Left renal pelvis (tissue), 4 donors: ENCODE data around the gene VWDE. TPM values are rescaled to one million over a fixed set of nuclear protein-coding genes. Genes with fewer than 3 reads are reported as not detected.
"Not testable (repeated sequence)": the region's sequence is repeated elsewhere in the genome, so short reads cannot be mapped to it uniquely, and the experiment has no call there.

ENCODE experiments used
- DNase-seq, 4 donors: peaks; one replicate each; pipeline ENCODE4 v3.0.0-alpha.2; 2013; ENCODE audit warnings: low read depth in 4 of 4, low spot score in 3 of 4
- polyA plus RNA-seq, 4 donors: library from polyadenylated mRNA; unstranded; fragments of 120-200 nt; gene quantifications; one replicate each; pipeline ENCODE4 v1.2.1, GENCODE V29; 2013; ENCODE audit not compliant: insufficient read length in 4 of 4

VWDE gene
- polyA plus RNA-seq: 10 to 100 TPM in 1 of 4 donors, 1 to 10 TPM in 3; 4.4 to 20.9 (median 5.6) TPM

DNA sequence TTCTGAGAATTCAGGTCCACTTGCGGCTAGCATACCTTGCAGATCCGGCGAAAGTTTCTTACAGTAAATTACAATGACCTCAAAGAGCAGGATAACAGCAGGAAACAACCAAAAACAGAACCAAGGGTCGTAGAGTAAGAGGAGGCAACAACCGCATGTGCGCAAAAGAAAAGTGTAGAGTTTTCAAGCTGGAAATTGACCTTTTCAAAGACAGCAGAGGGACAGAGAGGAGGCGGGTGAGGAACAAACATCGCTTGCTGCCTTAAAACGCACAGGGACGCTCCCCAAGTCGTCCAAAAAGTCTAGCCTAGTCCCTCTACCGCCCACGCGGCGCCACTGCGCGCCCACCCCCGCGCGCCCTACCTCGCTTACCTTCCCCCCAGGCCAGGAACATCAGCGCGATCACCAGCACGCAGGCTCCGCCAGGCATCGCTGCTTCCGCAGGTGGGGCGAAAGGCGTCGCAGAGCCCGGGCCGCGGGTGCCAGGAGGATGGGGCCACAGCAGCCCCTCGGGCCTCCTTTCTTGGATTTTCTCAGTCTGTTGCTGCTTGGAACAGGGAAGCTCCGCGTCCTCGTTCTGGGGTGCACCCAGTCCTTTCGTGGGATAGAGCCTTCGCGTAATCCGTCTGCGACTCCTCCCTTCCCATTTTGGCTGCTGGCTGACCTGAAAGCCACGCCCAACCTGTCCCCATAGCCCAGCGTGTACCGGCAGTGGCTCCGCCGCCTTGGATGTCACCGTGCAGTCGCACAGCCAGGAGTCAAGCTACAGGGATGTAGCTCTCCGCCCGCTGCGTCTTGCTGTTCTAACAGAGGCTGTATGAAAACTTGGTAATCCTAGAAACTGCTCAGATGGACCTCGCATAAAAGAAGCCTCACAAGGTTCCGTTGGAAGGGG, at the start of gene VWDE:
TSS of gene VWDE (minus strand) at position 579 of the 895 bp plus-strand sequence. CDS start at position 430, 149 bp downstream.
- DNase-seq: peak; percentile 29 to 41 (median 34)

DNA sequence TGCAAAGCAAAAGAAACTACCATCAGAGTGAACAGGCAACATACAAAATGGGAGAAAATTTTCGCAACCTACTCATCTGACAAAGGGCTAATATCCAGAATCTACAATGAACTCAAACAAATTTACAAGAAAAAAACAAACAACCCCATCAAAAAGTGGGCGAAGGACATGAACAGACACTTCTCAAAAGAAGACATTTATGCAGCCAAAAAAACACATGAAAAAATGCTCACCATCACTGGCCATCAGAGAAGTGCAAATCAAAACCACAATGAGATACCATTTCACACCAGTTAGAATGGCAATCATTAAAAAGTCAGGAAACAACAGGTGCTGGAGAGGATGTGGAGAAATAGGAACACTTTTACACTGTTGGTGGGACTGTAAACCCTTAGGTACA, 49.5 kb upstream of the VWDE start:
- DNase-seq: not testable (repeated sequence)

GRCh38 chr7:12450615-12451014, 47.0 kb upstream of the VWDE start:
- no peak for DNase-seq

- DNase-seq: no peak
Observed at GRCh38 chr7:12444785-12445184, 41.1 kb upstream of the VWDE start.

- no peak for DNase-seq
Observed at GRCh38 chr7:12440229-12440628, 36.6 kb upstream of the VWDE start.

GRCh38 chr7:12436896-12437535, 33.4 kb upstream of the VWDE start:
- no peak for DNase-seq

DNA sequence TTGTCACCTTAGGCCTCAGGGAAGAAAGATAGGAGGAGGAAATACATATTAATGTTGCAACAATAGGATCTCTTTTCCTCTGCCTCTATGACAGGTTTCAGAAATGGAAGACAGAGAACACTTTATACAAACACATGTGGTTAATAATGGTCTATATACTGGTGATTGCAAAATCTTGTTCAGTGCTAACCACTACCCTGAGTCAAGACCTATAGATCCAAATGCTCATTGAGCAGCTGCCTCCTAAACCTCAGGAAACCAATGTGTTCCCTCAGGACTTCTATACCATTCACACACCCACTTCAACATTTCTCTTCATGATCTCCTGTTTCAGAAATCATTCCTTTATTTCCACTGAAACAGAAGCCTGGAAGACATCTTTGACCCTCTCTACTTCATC, 32.5 kb upstream of the VWDE start:
- no peak for DNase-seq

- DNase-seq: no peak
Observed at GRCh38 chr7:12434012-12434642, 30.5 kb upstream of the VWDE start.

DNA sequence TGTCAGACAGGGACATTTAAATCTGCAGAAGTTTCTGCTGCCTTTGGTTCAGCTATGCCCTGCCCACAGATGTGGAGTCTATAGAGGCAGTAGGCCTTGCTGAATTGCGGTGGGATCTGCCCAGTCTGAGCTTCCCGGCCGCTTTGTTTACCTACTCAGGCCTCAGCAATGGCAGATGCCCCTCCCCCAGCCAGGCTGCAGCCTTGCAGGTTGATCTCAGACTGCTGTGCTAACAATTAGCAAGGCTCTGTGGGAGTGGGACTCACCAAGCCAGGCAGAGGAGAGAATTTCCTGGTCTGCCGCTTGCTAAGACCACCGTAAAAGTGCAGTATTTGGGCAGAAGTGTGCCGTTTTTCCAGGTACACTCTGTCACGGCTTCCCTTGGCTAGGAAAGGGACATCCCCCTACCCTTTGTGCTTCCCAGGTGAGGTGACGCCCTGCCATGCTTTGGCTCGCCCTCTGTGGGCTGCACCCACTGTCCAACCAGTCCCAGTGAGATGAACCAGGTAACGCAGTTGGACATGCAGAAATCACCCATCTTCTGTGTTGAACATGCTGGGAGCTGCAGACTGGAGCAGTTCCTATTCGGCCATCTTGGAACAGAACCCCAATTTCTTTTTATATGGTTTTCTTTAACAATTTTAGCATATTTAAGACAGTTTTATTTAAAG, 28.4 kb upstream of the VWDE start:
- no peak for DNase-seq

GRCh38 chr7:12425311-12425710, 21.6 kb upstream of the VWDE start:
- DNase-seq: no peak

DNA sequence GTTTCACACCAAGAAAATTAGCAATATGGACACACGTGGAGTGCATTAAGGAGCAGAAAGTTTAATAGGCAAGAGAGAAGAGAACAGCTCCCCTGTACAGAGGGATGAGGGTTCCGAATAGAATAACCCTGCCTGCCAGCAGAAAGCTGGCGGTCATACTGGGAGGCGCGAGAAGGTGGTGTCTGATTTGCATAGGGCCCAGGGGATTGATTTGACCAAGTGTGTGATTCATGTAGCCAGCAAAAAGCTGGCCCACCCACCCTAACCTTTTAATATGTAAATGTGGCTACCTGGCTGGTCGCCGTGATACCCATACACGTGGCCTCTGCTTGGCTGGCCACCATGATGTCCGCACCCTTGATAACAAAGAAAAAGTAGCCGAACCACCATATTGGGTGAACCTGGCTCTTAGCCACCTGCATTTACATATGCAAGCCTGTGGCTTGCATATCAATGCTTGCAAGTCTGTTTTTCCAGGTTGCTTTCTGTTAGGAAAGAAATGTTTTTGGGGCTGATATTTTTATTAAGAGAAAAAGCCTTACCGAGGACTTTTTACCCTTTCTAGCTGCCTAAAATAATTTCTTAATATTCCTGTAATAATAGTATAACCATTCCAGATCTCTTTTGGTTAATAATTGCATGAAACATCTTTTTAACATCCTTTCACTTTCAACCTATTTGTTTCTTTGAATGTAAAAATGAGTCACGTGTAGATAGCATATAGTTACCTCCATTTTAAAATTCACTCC, 20.5 kb upstream of the VWDE start:
- no peak for DNase-seq

DNA sequence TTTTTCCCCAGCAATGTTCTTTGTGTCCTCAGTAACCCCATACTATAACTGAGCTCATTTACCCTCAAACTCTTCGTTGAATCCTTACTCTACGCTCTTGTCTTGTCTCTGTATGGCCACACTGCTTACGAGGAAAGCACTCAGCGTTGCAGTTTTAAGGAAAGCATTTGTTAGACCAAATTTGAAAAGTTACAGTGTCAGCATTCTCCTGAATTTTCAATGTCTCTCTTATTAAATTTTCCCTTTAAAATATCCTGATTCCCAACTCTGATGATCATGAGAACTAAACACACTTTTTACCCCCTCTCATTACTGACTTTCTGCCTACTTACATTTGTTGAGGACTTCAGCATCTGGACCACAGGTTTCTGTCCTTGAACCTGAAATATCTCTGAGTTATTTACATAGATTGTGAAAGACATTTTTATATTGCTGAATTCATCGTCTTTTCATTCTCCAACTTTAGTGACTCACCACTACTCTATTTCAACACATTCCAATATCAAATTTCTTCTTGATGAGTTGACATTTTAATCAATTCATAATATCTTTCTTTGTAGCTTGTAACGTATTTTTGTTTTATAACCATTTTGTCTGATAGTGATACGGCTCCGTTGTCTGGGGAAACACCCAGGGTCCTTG, 19.8 kb upstream of the VWDE start:
- DNase-seq: no peak

- DNase-seq: no peak
Observed at GRCh38 chr7:12422554-12423320, 19.1 kb upstream of the VWDE start.

DNA sequence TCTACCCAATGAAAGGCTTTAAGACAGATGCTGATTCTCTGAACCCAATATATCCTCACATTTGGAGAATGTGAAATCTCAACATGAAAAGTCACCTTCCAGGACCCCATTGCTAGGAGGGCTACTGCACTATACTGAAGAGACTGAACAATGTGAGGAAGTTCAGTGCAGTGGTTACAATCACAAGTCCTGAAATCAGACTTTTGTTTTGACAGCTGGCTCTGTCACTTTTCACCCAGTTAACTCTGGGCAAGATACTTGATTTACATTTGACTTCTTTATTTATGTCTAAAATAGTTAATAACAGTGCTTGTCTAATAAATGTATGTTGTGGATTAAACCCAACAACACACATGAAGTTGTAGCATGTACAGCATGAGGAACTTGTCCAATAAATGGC, 14.8 kb upstream of the VWDE start:
- DNase-seq: no peak

- no peak for DNase-seq
Observed at GRCh38 chr7:12415072-12415471, 11.4 kb upstream of the VWDE start.

DNA sequence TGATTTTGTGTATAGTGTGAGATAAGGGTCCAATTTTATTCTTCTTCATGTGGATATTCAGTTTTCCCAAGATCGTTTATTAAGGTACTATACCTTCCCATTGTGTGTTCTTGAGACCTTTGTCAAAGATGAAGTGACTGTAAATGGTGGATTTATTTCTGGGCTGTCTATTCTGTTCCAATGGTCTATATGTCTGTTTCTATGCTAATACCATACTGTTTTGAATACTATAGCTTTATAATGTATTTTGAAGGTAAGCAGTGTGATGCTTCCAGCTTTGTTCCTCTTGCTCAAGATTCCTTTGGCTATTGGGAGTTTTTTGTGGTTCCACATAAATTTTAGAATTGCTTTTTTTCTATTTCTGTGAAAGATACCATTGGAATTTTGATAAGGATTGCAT, 8.7 kb upstream of the VWDE start:
- no peak for DNase-seq

DNA sequence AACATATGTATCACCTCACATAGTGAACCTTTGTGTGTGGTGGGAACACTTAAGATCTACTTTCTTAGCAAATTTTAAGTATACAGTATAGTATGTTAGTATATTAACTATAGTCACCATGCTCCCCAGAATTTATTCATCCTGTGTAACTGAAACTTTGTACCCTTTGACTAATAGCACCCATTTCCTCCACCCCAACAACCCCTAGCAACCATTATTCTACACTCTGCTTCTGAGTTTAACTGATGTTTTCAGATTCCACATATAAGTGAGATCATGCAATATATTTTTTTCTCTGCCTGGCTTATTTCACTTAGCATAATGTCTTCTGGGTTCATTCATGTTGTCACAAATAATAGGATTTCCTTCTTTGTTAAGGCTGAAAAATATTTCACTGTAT, 6.9 kb upstream of the VWDE start:
- no peak for DNase-seq

GRCh38 chr7:12409097-12409711, 5.5 kb upstream of the VWDE start:
- DNase-seq: no peak

GRCh38 chr7:12407652-12408051, 4.0 kb upstream of the VWDE start:
- not testable (repeated sequence) for DNase-seq
